GM18505 (cell line): ENCODE data around the gene ZNF738.

Source experiments
- ATAC-seq: cut with Tn5 transposase; IDR thresholded peaks from one replicate; pipeline ENCODE4 v1.9.1; 2021; ENCODE audit not compliant: unreplicated experiment
- POLR2A ChIP-seq: IDR thresholded peaks from 4 replicates; pipeline ENCODE4 v1.6.1; 2011; ENCODE audit warnings: borderline replicate concordance; ENCODE audit not compliant: insufficient read depth, insufficient read length; ENCODE audit errors: extremely low read depth

Gene ZNF738

GRCh38 chr19:21362291-21362690, 3.5 kb downstream of the ZNF738 start:
- no peak for ATAC-seq
- TF ChIP-seq POLR2A: no peak

GRCh38 chr19:21383980-21384582, 25.3 kb downstream of the ZNF738 start:
- no peak for ATAC-seq
- TF ChIP-seq POLR2A: no peak

- no peak for TF ChIP-seq POLR2A
- no peak for ATAC-seq
Measured at GRCh38 chr19:21396121-21396520, 37.3 kb downstream of the ZNF738 start.

GRCh38 chr19:21396893-21397572, 38.2 kb downstream of the ZNF738 start, which contains the start of gene ZNF493:
TSS of gene ZNF493 (plus strand) at chr19:21397133. CDS start at chr19:21397238, 105 bp downstream.
- ATAC-seq: peak; percentile 100
- TF ChIP-seq POLR2A: peak; percentile 82

GRCh38 chr19:21398851-21399250, 40.1 kb downstream of the ZNF738 start:
- no peak for TF ChIP-seq POLR2A
- no peak for ATAC-seq

- no peak for TF ChIP-seq POLR2A
- no peak for ATAC-seq
Measured at GRCh38 chr19:21402303-21402985, 43.6 kb downstream of the ZNF738 start.

GRCh38 chr19:21410166-21410565, 51.4 kb downstream of the ZNF738 start:
- ATAC-seq: no peak
- TF ChIP-seq POLR2A: no peak

- TF ChIP-seq POLR2A: no peak
- no peak for ATAC-seq
Measured at GRCh38 chr19:21422244-21422643, 63.4 kb downstream of the ZNF738 start.

GRCh38 chr19:21423057-21424041, 64.5 kb downstream of the ZNF738 start:
- TF ChIP-seq POLR2A: no peak
- ATAC-seq: no peak
